Cardiac muscle cell (in vitro differentiated cells and primary cell): ENCODE results near the gene IQSEC3. TPM values are rescaled to one million over a fixed set of nuclear protein-coding genes. Genes with fewer than 3 reads are reported as not detected.

Experiments
- DNase-seq, 2 donors: peaks; one replicate each; pipeline versions ENCODE4 v3.0.0 to v3.0.0-alpha.2; 2010 to 2017; ENCODE audit warnings: low read depth in 1 of 2, low spot score in 1 of 2
- H3K27ac ChIP-seq: fragments of 200-600 bp; sonication (generic); 2 replicates; pipeline ENCODE4 v1.5.1; 2016
- H3K27me3 ChIP-seq: fragments of 200-600 bp; sonication (generic); 2 replicates; pipeline ENCODE4 v1.6.0; 2016; ENCODE audit warnings: control low read depth
- H3K36me3 ChIP-seq: fragments of 200-600 bp; sonication (generic); 2 replicates; pipeline ENCODE4 v1.5.1; 2016; ENCODE audit warnings: control low read depth
- H3K4me1 ChIP-seq: fragments of 200-600 bp; sonication (generic); 2 replicates; pipeline ENCODE4 v1.8.1; 2017; ENCODE audit warnings: low read depth, mild to moderate bottlenecking, mixed run types
- H3K4me3 ChIP-seq: fragments of 200-600 bp; sonication (generic); 2 replicates; pipeline ENCODE4 v1.5.1; 2016; ENCODE audit warnings: mild to moderate bottlenecking
- H3K9me3 ChIP-seq: fragments of 200-600 bp; sonication (generic); 2 replicates; pipeline ENCODE4 v1.5.1; 2017; ENCODE audit warnings: low read depth, mild to moderate bottlenecking, control low read depth
- CTCF ChIP-seq: IDR thresholded peaks from 2 replicates; pipeline ENCODE4 v1.5.1; 2012; ENCODE audit warnings: low read depth, mild to moderate bottlenecking, low read length
- polyA plus RNA-seq: library from polyadenylated mRNA; unstranded; fragments of >200 nt; fragmentation: Nextera tagmentation; extraction: Ambion mirVana; gene quantifications from 2 replicates; pipeline ENCODE4 v1.2.1, GENCODE V29; 2016
- total RNA-seq: library from RNA; depleted of rRNA; stranded (reverse); fragments of >200 nt; gene quantifications from 2 replicates; pipeline ENCODE4 v1.2.3, GENCODE V29; 2016

IQSEC3 gene
- total and polyA plus RNA-seq, 2 experiments from 2014 or later = 0.42 to 2.7 TPM

GRCh38 chr12:120951-121350 lies 54.4 kb downstream of the IQSEC3 start:
- H3K36me3 ChIP-seq = no peaks in the 10 kb centered on the region
- TF ChIP-seq CTCF = no peak
- no peak for DNase-seq
- H3K9me3 ChIP-seq = no peaks in the 10 kb centered on the region
- no peaks in the 10 kb centered on the region for H3K4me1 ChIP-seq
- no peaks in the 10 kb centered on the region for H3K27me3 ChIP-seq
- no peak overlapping the region for H3K27ac ChIP-seq
- H3K4me3 ChIP-seq = no peak overlapping the region

DNA sequence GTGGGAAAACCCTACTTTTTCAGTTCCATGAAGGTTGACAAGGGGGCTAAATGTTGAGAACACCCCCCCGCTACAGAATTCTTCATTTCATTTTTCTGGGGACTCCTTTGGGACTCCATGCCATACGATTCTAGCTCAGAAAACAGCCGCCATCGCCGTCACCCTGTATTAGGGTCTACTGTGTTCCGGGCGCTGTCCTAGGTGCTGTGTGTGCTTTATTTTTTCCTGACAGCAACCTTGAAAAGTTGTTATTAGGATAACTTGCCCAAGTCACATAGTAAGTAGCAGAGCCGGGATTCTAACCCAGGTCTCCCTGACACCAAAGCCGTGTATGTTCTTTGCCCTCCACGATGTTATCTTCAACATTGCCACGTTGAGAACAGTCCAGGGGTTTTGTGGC lies 55.1 kb downstream of the IQSEC3 start:
- Histone ChIP-seq H3K27me3 (no peaks in the 10 kb centered on the region), H3K27ac (no peak overlapping the region), H3K4me1 (no peaks in the 10 kb centered on the region), H3K4me3 (no peak overlapping the region), H3K36me3 (no peaks in the 10 kb centered on the region), H3K9me3 (no peaks in the 10 kb centered on the region)
- peak in 1 of 2 donors; percentile 32 for DNase-seq
- TF ChIP-seq CTCF = no peak

DNA sequence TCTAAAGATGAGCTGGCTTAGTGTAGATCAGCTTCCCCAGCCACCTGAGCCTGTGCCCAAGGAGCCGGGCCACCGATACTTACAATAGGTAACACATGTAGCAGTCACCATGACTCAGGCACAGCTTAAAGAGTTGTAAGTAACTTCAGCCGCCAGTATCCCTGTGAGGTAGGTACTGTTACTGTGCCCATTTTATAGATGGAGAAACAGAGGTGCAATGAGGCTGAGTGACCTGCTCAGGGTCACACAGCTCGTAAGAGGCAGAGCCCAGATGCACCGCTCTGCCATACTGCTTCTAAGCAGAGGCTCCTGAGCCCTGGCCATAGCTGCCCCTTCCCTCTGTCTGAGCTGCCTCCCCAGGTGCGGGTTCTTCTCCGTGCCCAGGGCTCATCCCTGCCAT lies 58.5 kb downstream of the IQSEC3 start:
- Histone ChIP-seq H3K27me3 (no peaks in the 10 kb centered on the region), H3K4me3 (no peak overlapping the region)
- TF ChIP-seq CTCF = no peak

GRCh38 chr12:125566-125965 lies 59.0 kb downstream of the IQSEC3 start:
- DNase-seq = no peak
- no peaks in the 10 kb centered on the region for H3K27me3 ChIP-seq
- TF ChIP-seq CTCF = no peak

More for the DNA sequence above, 58.5 kb downstream of the IQSEC3 start:
- Histone ChIP-seq H3K27ac (no peak overlapping the region), H3K9me3 (no peaks in the 10 kb centered on the region), H3K36me3 (no peaks in the 10 kb centered on the region), H3K4me1 (no peaks in the 10 kb centered on the region)
- no peak for DNase-seq

DNA sequence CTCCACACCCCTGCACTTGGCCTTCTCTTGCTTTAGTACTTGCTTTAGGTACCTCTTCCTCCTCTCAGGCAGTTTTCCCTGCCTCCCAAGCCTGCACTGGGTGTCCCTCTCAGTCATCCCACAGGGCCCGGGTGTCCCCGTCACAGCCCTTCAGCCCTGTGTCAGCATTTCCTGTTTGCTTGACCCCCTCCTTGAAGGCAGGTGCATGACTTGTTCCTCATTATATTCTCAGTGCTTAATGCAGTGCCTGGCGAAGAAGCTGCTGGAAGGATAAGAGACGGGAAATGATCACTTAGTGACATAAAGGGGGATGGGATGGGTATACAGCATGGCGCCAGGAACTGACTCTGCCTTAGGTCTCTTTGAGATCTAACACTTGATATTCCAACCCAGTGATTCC lies 61.5 kb downstream of the IQSEC3 start:
- Histone ChIP-seq H3K4me1 (no peaks in the 10 kb centered on the region), H3K27ac (no peak overlapping the region), H3K36me3 (no peaks in the 10 kb centered on the region), H3K27me3 (no peaks in the 10 kb centered on the region), H3K4me3 (no peak overlapping the region), H3K9me3 (no peaks in the 10 kb centered on the region)
- no peak for TF ChIP-seq CTCF
- no peak for DNase-seq

More at GRCh38 chr12:125566-125965, 59.0 kb downstream of the IQSEC3 start:
- H3K4me3 ChIP-seq = no peak overlapping the region
- H3K36me3 ChIP-seq = no peaks in the 10 kb centered on the region
- H3K27ac ChIP-seq = no peak overlapping the region
- no peaks in the 10 kb centered on the region for H3K9me3 ChIP-seq
- no peaks in the 10 kb centered on the region for H3K4me1 ChIP-seq

DNA sequence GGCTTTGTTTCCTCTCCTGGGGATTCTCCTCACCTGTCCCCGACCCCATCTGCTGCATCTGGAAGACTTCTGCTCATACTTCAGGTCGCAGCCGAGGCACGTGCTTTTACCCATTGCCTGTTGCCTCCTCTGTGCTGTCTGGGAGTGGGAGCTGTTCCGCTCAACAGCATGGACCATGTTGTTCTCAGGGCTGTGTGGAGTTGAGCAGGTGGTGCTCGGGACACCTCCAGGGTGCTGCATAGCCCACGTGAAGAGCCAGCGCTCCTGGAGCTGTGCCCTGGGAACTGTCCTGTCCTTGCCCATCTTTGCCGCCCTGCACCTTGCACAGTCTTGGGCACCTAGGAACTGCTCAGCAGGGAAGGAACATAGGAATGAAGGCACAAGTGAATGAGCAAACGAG lies 62.4 kb downstream of the IQSEC3 start:
- Histone ChIP-seq H3K27me3 (no peaks in the 10 kb centered on the region), H3K4me3 (no peak overlapping the region), H3K36me3 (no peaks in the 10 kb centered on the region), H3K4me1 (no peaks in the 10 kb centered on the region), H3K27ac (no peak overlapping the region), H3K9me3 (no peaks in the 10 kb centered on the region)
- DNase-seq = no peak
- TF ChIP-seq CTCF = no peak
